B cell (primary cell): ENCODE data around the gene UGGT1. TPM values are rescaled to one million over a fixed set of nuclear protein-coding genes. Genes with fewer than 3 reads are reported as not detected.

Experiments
- ATAC-seq: fragments of 200-7000 bp; cut with Tn5 transposase; one replicate; pipeline ENCODE4 v1.10.0; 2021; ENCODE audit warnings: low read depth, mild to moderate bottlenecking, moderate number of reproducible peaks, moderate library complexity
- CTCF ChIA-PET: fragments of 350-600 bp; sonication (Branson Sonifier 250); formaldehyde crosslinking; loops from one replicate; lab custom pipeline; 2021; ENCODE audit warnings: antibody characterized with exemption, inconsistent platforms; lab: Charles Lee
- POLR2A ChIA-PET: fragments of 350-600 bp; sonication (Branson Sonifier 250); formaldehyde crosslinking; loops from one replicate; lab custom pipeline; 2021; ENCODE audit warnings: antibody characterized with exemption; lab: Charles Lee
- DNase-seq: peaks from one replicate; pipeline ENCODE4 v3.0.0; 2013
- H2AFZ ChIP-seq: 2 replicates; pipeline ENCODE4 v1.6.1; 2012; ENCODE audit warnings: mild to moderate bottlenecking, low read depth, low read length; ENCODE audit not compliant: insufficient read depth, poor library complexity, severe bottlenecking
- H3K27ac ChIP-seq, 2 donors: 1 replicate in 1 of 2; 2 replicates in 1 of 2; pipeline ENCODE4 v1.5.1; 2012 to 2013; ENCODE audit warnings: low read length in 2 of 2, mild to moderate bottlenecking in 2 of 2, moderate library complexity in 1 of 2
- H3K27me3 ChIP-seq, 4 experiments: fragments of 200-600 bp in 1 of 4; sonication (generic) in 1 of 4; replicated peaks in 1 of 4; 1 replicate in 2 of 4; 2 replicates in 2 of 4; pipeline versions ENCODE4 v1.6.1 to v1.7.0; 2013 to 2016; ENCODE audit warnings: low read length in 3 of 4, mild to moderate bottlenecking in 2 of 4, mixed read lengths in 1 of 4, moderate library complexity in 1 of 4; ENCODE audit not compliant: insufficient read depth in 4 of 4, control insufficient read depth in 3 of 4; ENCODE audit errors: control extremely low read depth in 1 of 4
- H3K36me3 ChIP-seq, 2 experiments: replicated peaks in 1 of 2; 1 replicate in 1 of 2; 2 replicates in 1 of 2; pipeline versions ENCODE4 v1.6.1 to v1.7.1; 2013; ENCODE audit warnings: low read length in 1 of 2; ENCODE audit not compliant: insufficient read depth in 2 of 2, control insufficient read depth in 1 of 2; ENCODE audit errors: control extremely low read depth in 1 of 2, extremely low read depth in 1 of 2
- H3K4me1 ChIP-seq, 2 donors: fragments of 200-600 bp in 1 of 2; sonication (generic) in 1 of 2; 1 replicate in 1 of 2; 2 replicates in 1 of 2; pipeline versions ENCODE4 v1.5.1 to v1.6.1; 2013 to 2017; ENCODE audit warnings: low read length in 2 of 2; ENCODE audit not compliant: control insufficient read depth in 2 of 2, insufficient read depth in 2 of 2
- H3K4me2 ChIP-seq: replicated peaks from 2 replicates; pipeline ENCODE3; 2012; ENCODE audit warnings: mild to moderate bottlenecking, low read depth, low read length; ENCODE audit not compliant: poor library complexity, severe bottlenecking
- H3K4me3 ChIP-seq, 5 experiments: fragments of 200-600 bp in 1 of 5; sonication (generic) in 1 of 5; 1 replicate in 3 of 5; 2 replicates in 2 of 5; pipeline versions ENCODE4 v1.5.1 to v1.7.0; 2011 to 2016; ENCODE audit warnings: low read length in 4 of 5, mild to moderate bottlenecking in 4 of 5, low read depth in 2 of 5, control low read depth in 1 of 5, moderate library complexity in 1 of 5; ENCODE audit not compliant: insufficient read depth in 1 of 5; ENCODE audit errors: control extremely low read depth in 1 of 5, extremely low read depth in 1 of 5
- H3K79me2 ChIP-seq: fragments of 200-600 bp; sonication (generic); one replicate; pipeline ENCODE4 v1.6.0; 2016; ENCODE audit warnings: low read length; ENCODE audit not compliant: control insufficient read depth, insufficient read depth
- H3K9ac ChIP-seq: fragments of 200-600 bp; sonication (generic); 2 replicates; pipeline ENCODE4 v1.6.1; 2017; ENCODE audit warnings: mild to moderate bottlenecking, low read length, moderate library complexity
- H3K9me3 ChIP-seq, 3 donors: one replicate each; pipeline versions ENCODE4 v1.6.1 to v1.7.1; 2013; ENCODE audit warnings: low read length in 2 of 3; ENCODE audit not compliant: control insufficient read depth in 2 of 3, insufficient read depth in 1 of 3; ENCODE audit errors: control extremely low read depth in 1 of 3
- H4K20me1 ChIP-seq: 2 replicates; pipeline ENCODE4 v1.6.0; 2012; ENCODE audit warnings: mild to moderate bottlenecking, low read length; ENCODE audit not compliant: insufficient read depth, control insufficient read depth, poor library complexity, severe bottlenecking
- H3K27ac Mint-ChIP-seq: one replicate; pipeline ENCODE4 v1.8.0; 2021; ENCODE audit warnings: mixed read lengths
- H3K27me3 Mint-ChIP-seq: one replicate; pipeline ENCODE4 v1.8.0; 2021; ENCODE audit warnings: mixed read lengths
- H3K4me1 Mint-ChIP-seq: one replicate; pipeline ENCODE4 v1.8.0; 2021; ENCODE audit warnings: mixed read lengths
- H3K4me3 Mint-ChIP-seq: one replicate; pipeline ENCODE4 v1.8.0; 2021; ENCODE audit warnings: mixed read lengths
- H3K9me3 Mint-ChIP-seq: one replicate; pipeline ENCODE4 v1.8.0; 2022; ENCODE audit warnings: mixed read lengths; ENCODE audit not compliant: insufficient read depth
- CTCF ChIP-seq: fragments of 200-600 bp; IDR thresholded peaks from one replicate; pipeline ENCODE4 v1.8.0; 2022; ENCODE audit warnings: antibody characterized with exemption, mild to moderate bottlenecking
- EZH2 ChIP-seq: IDR thresholded peaks from 2 replicates; pipeline ENCODE4 v1.6.1; 2012; ENCODE audit warnings: borderline replicate concordance, low read depth, mild to moderate bottlenecking, moderate library complexity, low read length; ENCODE audit not compliant: insufficient read depth, poor library complexity, severe bottlenecking
- WGBS: methylation state at CpG from one replicate; pipeline ENCODE4 v1.1.5; 2013; ENCODE audit warnings: missing lambda C conversion rate; ENCODE audit not compliant: insufficient coverage; 5-methylcytosine and 5-hydroxymethylcytosine counted together
- intact Hi-C: fragments of 100-400 bp; cut with micrococcal nuclease; formaldehyde crosslinking; loops from one replicate; pipeline ENCODE4 v1.10.0; 2022
- polyA plus RNA-seq: library from polyadenylated mRNA; depleted of rRNA; stranded (reverse); fragments of >200 nt; gene quantifications from 2 replicates; pipeline ENCODE4 v1.2.3, GENCODE V29; 2012
- small RNA-seq: library from RNA; depleted of rRNA; stranded (forward); fragments of <200 nt; gene quantifications from one replicate; pipeline ENCODE3, GENCODE V24; 2012; ENCODE audit warnings: low replicate concordance, low read depth; ENCODE audit not compliant: insufficient read length
- total RNA-seq, 2 donors: library from RNA; stranded (reverse); fragments of 120-200 nt in 1 of 2; gene quantifications; 1 replicate in 1 of 2; 2 replicates in 1 of 2; pipeline versions ENCODE4 v1.2.3 to v1.2.4, GENCODE V29; 2013 to 2022

UGGT1 gene
- total and polyA plus RNA-seq, 2 donors (not counting 1 experiment from before 2014, with no cell fraction given), result 8.5 to 44.1 TPM

GRCh38 chr2:128241896-128242295 lies 150.9 kb downstream of the UGGT1 start:
- Mint-ChIP-seq H3K4me3 (no peak overlapping the region), H3K27me3 (peaks cover 2% of the 10 kb centered on the region), H3K4me1 (no peaks in the 10 kb centered on the region), H3K9me3 (no peaks in the 10 kb centered on the region), H3K27ac (no peak overlapping the region)
- Histone ChIP-seq H3K9me3 (no peaks in the 10 kb centered on the region), H3K4me2 (no peak overlapping the region), H3K9ac (no peak overlapping the region), H3K79me2 (no peaks in the 10 kb centered on the region), H3K4me3 (no peak overlapping the region), H4K20me1 (no peaks in the 10 kb centered on the region), H3K27ac (no peak overlapping the region), H3K4me1 (no peaks in the 10 kb centered on the region), H3K36me3 (no peaks in the 10 kb centered on the region), H3K27me3 (no peaks in the 10 kb centered on the region), H2AFZ (no peak overlapping the region)
- ChIA-PET POLR2A (no interaction called here), CTCF (no interaction called here)
- TF ChIP-seq EZH2, result no peak
- no peak for TF ChIP-seq CTCF
- ATAC-seq, result no peak
- no peak for DNase-seq
- intact Hi-C loops, result no loop called here
- WGBS, result 97% methylated on average over 3 of the region's 3 CpGs

Small RNA genes lying within 50 kb of the gene (small RNA-seq; reads per million reads assigned to genes)
- gene AC108059.2, result not detected
- gene AC108059.3, result not detected
- gene DYNLT3P2, result not detected
- gene RF00019, result not detected

Other genes with a start within 250 kb of the UGGT1 start
- 24.9 and 27.9 TPM in 2 replicates for gene POLR2D, start 233.0 kb upstream of the UGGT1 start, total RNA-seq
- 8.4 and 11.2 TPM in 2 replicates for gene POLR2D, start 233.0 kb upstream of the UGGT1 start, polyA plus RNA-seq
- 15.2 and 15.8 TPM in 2 replicates for gene AMMECR1L, start 205.2 kb upstream of the UGGT1 start, total RNA-seq
- 8.3 and 12.5 TPM in 2 replicates for gene AMMECR1L, start 205.2 kb upstream of the UGGT1 start, polyA plus RNA-seq
- gene SAP130, start 63.1 kb upstream of the UGGT1 start, total RNA-seq, result 35.2 and 40.1 TPM in 2 replicates
- 11.8 and 13.4 TPM in 2 replicates for gene SAP130, start 63.1 kb upstream of the UGGT1 start, polyA plus RNA-seq
- 22.7 and 25.1 TPM in 2 replicates for gene HS6ST1, start 227.7 kb downstream of the UGGT1 start, total RNA-seq
- gene HS6ST1, start 227.7 kb downstream of the UGGT1 start, polyA plus RNA-seq, result 6.9 and 7.8 TPM in 2 replicates